ENCODE results near the gene TSPAN5.

The TSPAN5 gene

DNA sequence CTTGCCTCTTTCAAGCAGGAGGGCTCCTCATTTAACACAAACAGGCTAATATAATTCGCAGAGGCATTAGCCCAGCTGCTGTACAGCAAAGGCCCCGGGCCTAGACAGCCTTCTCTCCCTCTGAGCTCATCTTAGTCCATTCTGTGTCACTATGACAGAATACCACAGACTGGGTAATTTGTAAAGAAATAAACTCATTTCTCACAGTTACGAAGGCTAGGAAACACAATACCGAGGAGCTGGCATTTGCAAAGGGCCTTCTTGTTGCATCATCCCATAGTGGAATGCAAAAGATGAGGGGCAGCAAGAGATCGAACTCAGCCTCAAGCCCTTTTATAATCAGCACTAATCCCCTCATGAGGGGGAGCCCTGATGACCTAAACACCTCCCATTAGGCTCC, 48.5 kb downstream of the TSPAN5 start:
- H3K27me3 ChIP-seq (ENCODE audit: control insufficient read depth in 1 of 2, insufficient read depth in 2 of 2, low read length in 2 of 2) = no peaks in the 10 kb centered on the region
- no peaks in the 10 kb centered on the region for H3K36me3 ChIP-seq (ENCODE audit: control insufficient read depth in 2 of 2, insufficient read depth in 2 of 2, low read length in 2 of 2)
- no peaks in the 10 kb centered on the region for H3K4me1 ChIP-seq (ENCODE audit: control insufficient read depth, insufficient read depth, low read length)
- H3K9me3 ChIP-seq (ENCODE audit: control insufficient read depth in 2 of 2, low read length in 2 of 2) = no peaks in the 10 kb centered on the region
- H3K9ac ChIP-seq (ENCODE audit: low read length in 2 of 2) = no peak overlapping the region
- no peak overlapping the region for H3K27ac ChIP-seq (ENCODE audit: low read length)
- H3K4me3 ChIP-seq (ENCODE audit: low read length in 2 of 2) = no peak overlapping the region

DNA sequence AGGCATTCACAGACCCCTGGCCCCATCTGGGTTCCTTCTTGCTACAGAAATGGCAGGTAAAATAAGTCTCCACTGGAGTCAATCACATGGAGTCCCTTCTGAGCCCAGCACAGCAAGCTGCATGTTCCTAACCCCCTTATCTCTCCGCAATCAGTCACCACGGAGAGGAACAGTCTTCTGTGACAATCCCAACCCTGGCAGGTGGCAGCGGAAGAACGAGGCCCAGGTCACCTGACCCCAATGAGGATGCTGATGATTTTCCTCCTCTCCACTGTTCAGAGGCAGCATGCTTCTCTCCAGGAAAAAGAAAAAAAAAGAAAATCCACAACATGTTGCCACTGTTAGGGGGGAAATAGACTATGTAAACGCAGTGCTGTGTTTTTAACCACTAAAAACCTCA, 50.1 kb downstream of the TSPAN5 start:
- Histone ChIP-seq H3K4me3 (ENCODE audit: low read length in 2 of 2) (no peak overlapping the region), H3K27me3 (ENCODE audit: control insufficient read depth in 1 of 2, insufficient read depth in 2 of 2, low read length in 2 of 2) (no peaks in the 10 kb centered on the region), H3K9ac (ENCODE audit: low read length in 2 of 2) (no peak overlapping the region), H3K27ac (ENCODE audit: low read length) (no peak overlapping the region), H3K36me3 (ENCODE audit: control insufficient read depth in 2 of 2, insufficient read depth in 2 of 2, low read length in 2 of 2) (no peaks in the 10 kb centered on the region), H3K9me3 (ENCODE audit: control insufficient read depth in 2 of 2, low read length in 2 of 2) (no peaks in the 10 kb centered on the region), H3K4me1 (ENCODE audit: control insufficient read depth, insufficient read depth, low read length) (no peaks in the 10 kb centered on the region)

DNA sequence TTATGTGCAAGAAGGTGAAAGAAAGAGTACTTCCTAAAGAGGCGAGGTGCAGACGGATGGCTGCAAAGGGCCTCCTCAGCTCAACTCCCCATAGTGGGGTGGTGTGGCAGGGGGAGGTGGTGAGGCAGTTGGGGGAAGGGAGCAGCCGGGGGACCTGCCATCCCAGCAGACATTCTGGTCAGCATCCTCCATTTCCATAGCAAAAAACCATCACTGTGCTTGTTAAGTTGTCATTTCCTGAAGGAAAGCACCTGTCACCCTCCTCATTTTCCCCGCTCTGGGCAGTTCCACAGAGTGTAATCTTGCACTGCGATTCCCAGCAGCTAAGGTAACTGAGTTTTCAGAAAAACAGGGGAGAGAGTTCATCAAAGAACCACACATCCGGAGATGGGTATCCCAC, 51.5 kb downstream of the TSPAN5 start:
- H3K9ac ChIP-seq (ENCODE audit: low read length in 2 of 2) = no peak overlapping the region
- no peak overlapping the region for H3K27ac ChIP-seq (ENCODE audit: low read length)
- H3K4me1 ChIP-seq (ENCODE audit: control insufficient read depth, insufficient read depth, low read length) = no peaks in the 10 kb centered on the region
- H3K4me3 ChIP-seq (ENCODE audit: low read length in 2 of 2) = no peak overlapping the region
- no peaks in the 10 kb centered on the region for H3K27me3 ChIP-seq (ENCODE audit: control insufficient read depth in 1 of 2, insufficient read depth in 2 of 2, low read length in 2 of 2)
- no peaks in the 10 kb centered on the region for H3K9me3 ChIP-seq (ENCODE audit: control insufficient read depth in 2 of 2, low read length in 2 of 2)
- H3K36me3 ChIP-seq (ENCODE audit: control insufficient read depth in 2 of 2, insufficient read depth in 2 of 2, low read length in 2 of 2) = no peaks in the 10 kb centered on the region

DNA sequence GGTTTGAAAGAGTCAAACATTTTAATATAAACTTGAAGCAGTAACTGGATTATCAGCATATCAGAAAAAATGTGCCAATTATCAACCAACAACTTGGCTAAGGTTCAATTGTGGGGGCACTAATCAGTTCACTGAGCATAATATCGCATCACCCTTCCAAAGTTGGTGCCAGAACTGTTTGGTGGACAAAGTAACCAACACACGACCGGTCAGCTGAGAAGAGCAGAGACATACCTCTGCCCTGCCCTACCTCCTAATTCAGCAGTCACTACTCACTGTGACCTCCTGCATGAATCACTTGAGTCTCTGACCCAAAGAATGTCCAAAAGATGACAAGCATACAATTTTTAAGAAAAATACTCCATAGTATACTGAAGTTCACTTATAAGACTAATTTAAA, 53.2 kb downstream of the TSPAN5 start:
- no peak overlapping the region for H3K9ac ChIP-seq (ENCODE audit: low read length in 2 of 2)
- no peak overlapping the region for H3K27ac ChIP-seq (ENCODE audit: low read length)
- no peaks in the 10 kb centered on the region for H3K27me3 ChIP-seq (ENCODE audit: control insufficient read depth in 1 of 2, insufficient read depth in 2 of 2, low read length in 2 of 2)
- H3K36me3 ChIP-seq (ENCODE audit: control insufficient read depth in 2 of 2, insufficient read depth in 2 of 2, low read length in 2 of 2) = no peaks in the 10 kb centered on the region
- H3K4me3 ChIP-seq (ENCODE audit: low read length in 2 of 2) = no peak overlapping the region
- no peaks in the 10 kb centered on the region for H3K4me1 ChIP-seq (ENCODE audit: control insufficient read depth, insufficient read depth, low read length)
- no peaks in the 10 kb centered on the region for H3K9me3 ChIP-seq (ENCODE audit: control insufficient read depth in 2 of 2, low read length in 2 of 2)

DNA sequence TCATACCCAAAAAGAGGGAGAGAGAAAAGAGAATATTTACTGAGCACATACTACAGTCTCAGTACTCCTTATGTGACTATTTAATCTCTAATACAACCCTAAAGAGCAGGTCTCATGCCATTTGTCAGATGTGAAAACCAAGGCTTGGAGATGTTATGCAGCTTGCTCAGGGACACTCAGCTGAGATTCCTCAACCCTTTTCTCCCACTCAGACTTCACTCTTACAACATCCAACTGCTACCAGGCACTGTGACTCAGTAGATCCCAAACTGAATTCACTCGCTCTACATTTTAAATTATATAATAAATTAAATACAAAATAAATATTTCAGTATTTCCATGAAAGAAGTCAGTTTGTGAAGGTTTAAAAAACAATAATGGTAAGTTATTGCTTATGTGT, 53.7 kb downstream of the TSPAN5 start:
- Histone ChIP-seq H3K27me3 (ENCODE audit: control insufficient read depth in 1 of 2, insufficient read depth in 2 of 2, low read length in 2 of 2) (no peaks in the 10 kb centered on the region), H3K9me3 (ENCODE audit: control insufficient read depth in 2 of 2, low read length in 2 of 2) (no peaks in the 10 kb centered on the region), H3K27ac (ENCODE audit: low read length) (no peak overlapping the region), H3K4me3 (ENCODE audit: low read length in 2 of 2) (no peak overlapping the region), H3K36me3 (ENCODE audit: control insufficient read depth in 2 of 2, insufficient read depth in 2 of 2, low read length in 2 of 2) (no peaks in the 10 kb centered on the region), H3K4me1 (ENCODE audit: control insufficient read depth, insufficient read depth, low read length) (no peaks in the 10 kb centered on the region), H3K9ac (ENCODE audit: low read length in 2 of 2) (no peak overlapping the region)

DNA sequence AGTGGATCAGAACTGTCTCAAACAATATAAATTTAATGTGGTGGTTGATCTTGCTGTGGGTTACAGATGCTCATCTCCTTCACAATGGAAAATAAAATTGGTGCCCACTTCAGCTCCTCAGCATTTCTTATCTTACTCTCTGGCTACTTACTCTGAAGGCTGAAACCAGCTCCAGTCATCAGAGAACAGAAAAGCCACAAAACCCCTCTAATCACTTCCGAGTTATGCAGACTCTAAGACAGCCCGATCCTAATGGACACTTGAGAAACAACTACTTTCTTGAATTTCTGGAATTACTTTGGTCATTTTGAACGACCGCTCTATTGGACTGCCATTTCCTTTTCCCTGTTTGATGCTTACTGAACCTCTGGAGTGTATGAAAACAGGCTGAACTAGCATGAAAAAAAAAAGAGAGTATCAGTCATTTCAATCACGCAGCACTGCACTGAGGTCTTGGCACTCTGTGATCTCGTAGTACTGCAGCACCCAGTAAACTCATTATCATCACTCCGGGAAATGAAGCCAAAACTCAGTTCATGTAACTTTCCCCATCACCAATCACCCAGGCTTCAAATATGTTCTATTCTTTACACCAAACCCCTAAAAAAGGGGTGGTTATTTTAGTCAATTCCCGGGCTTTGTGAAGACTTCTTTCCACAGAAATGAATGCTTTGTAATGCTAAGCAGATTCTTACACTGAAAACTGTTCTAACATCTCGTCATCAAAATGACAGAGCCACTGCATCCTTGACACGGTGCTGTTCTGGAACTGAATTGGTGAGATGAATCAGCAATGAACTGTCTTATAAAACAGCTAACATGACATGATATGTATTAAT, 54.5 kb downstream of the TSPAN5 start:
- H3K9ac ChIP-seq (ENCODE audit: low read length in 2 of 2) = no peak overlapping the region
- H3K36me3 ChIP-seq (ENCODE audit: control insufficient read depth in 2 of 2, insufficient read depth in 2 of 2, low read length in 2 of 2) = no peaks in the 10 kb centered on the region
- H3K27ac ChIP-seq (ENCODE audit: low read length) = no peak overlapping the region
- no peak overlapping the region for H3K4me3 ChIP-seq (ENCODE audit: low read length in 2 of 2)
- peaks cover 0 to 2% of the 10 kb centered on the region in 2 donors for H3K9me3 ChIP-seq (ENCODE audit: control insufficient read depth in 2 of 2, low read length in 2 of 2)
- H3K27me3 ChIP-seq (ENCODE audit: control insufficient read depth in 1 of 2, insufficient read depth in 2 of 2, low read length in 2 of 2) = no peaks in the 10 kb centered on the region
- no peaks in the 10 kb centered on the region for H3K4me1 ChIP-seq (ENCODE audit: control insufficient read depth, insufficient read depth, low read length)

DNA sequence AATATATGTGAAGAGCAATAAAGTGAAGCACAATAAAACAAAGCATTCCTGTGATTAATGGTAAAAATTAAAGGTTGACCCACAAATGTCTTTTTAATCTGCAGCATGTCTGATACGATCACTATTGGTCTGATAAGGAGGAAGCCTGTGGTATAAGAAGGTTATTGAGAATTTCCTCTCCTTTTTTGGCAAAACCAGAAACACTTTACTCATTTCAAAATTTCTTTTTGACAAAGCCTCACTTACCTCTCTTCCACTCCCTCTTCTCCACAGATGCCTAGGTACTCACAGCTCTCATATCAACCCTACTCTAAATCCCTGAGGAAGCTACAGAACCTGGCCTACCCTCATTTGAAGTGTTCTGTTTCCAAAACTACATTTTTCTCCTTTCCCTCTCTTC, 56.1 kb downstream of the TSPAN5 start:
- Histone ChIP-seq H3K9ac (ENCODE audit: low read length in 2 of 2) (no peak overlapping the region), H3K4me3 (ENCODE audit: low read length in 2 of 2) (no peak overlapping the region), H3K27ac (ENCODE audit: low read length) (no peak overlapping the region)

DNA sequence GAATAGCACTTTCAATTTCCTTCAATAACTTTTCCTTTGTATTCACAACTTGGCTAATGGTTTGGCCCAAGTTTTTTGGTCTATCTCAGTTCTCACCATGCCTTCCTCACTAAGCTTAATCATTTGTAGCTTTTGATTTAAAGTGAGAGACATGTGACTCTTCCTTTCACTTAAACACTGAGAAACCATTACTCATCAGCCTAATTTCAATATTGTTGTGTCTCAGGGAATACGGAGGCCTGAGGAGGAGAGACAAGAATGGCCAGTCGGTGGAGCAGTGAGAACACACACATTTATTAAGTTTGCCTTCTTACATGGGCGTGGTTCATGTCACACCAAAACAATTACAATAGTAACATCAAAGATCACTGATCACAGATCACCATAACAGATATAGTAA, 56.7 kb downstream of the TSPAN5 start:
- no peaks in the 10 kb centered on the region for H3K36me3 ChIP-seq (ENCODE audit: control insufficient read depth in 2 of 2, insufficient read depth in 2 of 2, low read length in 2 of 2)
- peaks cover 0 to 2% of the 10 kb centered on the region in 2 donors for H3K9me3 ChIP-seq (ENCODE audit: control insufficient read depth in 2 of 2, low read length in 2 of 2)

More for the DNA sequence above, 56.1 kb downstream of the TSPAN5 start:
- Histone ChIP-seq H3K36me3 (ENCODE audit: control insufficient read depth in 2 of 2, insufficient read depth in 2 of 2, low read length in 2 of 2) (no peaks in the 10 kb centered on the region), H3K27me3 (ENCODE audit: control insufficient read depth in 1 of 2, insufficient read depth in 2 of 2, low read length in 2 of 2) (no peaks in the 10 kb centered on the region), H3K9me3 (ENCODE audit: control insufficient read depth in 2 of 2, low read length in 2 of 2) (peaks cover 0 to 2% of the 10 kb centered on the region in 2 donors), H3K4me1 (ENCODE audit: control insufficient read depth, insufficient read depth, low read length) (no peaks in the 10 kb centered on the region)

DNA sequence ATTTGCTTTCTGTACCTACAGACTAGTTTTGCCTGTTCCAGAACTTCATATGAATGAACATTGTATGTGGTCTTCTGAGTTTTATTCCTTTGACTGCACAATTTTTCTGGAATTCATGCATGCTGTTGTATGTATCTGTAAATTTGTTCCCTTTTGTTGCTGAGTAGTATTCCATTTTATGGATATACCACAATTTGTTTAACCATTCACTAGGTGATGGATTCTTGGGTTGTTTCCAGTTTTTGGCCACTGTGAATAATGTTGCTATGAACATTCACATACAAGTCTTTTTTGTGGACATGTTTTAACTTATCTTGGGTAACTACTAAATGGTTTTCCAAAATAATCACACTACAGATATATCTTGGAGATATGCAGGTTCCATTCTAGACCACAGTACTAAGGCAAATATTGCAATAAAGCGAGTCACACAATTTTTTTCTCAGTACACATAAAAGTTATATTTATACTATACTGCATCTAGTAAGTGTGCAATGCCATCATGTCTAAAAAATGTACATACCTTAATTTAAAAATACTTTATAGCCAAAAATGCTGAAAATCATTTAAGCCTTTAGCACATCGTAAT, 58.7 kb downstream of the TSPAN5 start:
- no peak overlapping the region for H3K9ac ChIP-seq (ENCODE audit: low read length in 2 of 2)
- no peaks in the 10 kb centered on the region for H3K27me3 ChIP-seq (ENCODE audit: control insufficient read depth in 1 of 2, insufficient read depth in 2 of 2, low read length in 2 of 2)
- H3K9me3 ChIP-seq (ENCODE audit: control insufficient read depth in 2 of 2, low read length in 2 of 2) = peaks cover 0 to 2% of the 10 kb centered on the region in 2 donors
- no peak overlapping the region for H3K27ac ChIP-seq (ENCODE audit: low read length)
- H3K36me3 ChIP-seq (ENCODE audit: control insufficient read depth in 2 of 2, insufficient read depth in 2 of 2, low read length in 2 of 2) = no peaks in the 10 kb centered on the region
- H3K4me3 ChIP-seq (ENCODE audit: low read length in 2 of 2) = no peak overlapping the region
- no peaks in the 10 kb centered on the region for H3K4me1 ChIP-seq (ENCODE audit: control insufficient read depth, insufficient read depth, low read length)

More for the DNA sequence above, 56.7 kb downstream of the TSPAN5 start:
- H3K4me1 ChIP-seq (ENCODE audit: control insufficient read depth, insufficient read depth, low read length) = no peaks in the 10 kb centered on the region
- no peak overlapping the region for H3K9ac ChIP-seq (ENCODE audit: low read length in 2 of 2)
- H3K4me3 ChIP-seq (ENCODE audit: low read length in 2 of 2) = no peak overlapping the region
- H3K27ac ChIP-seq (ENCODE audit: low read length) = no peak overlapping the region
- H3K27me3 ChIP-seq (ENCODE audit: control insufficient read depth in 1 of 2, insufficient read depth in 2 of 2, low read length in 2 of 2) = no peaks in the 10 kb centered on the region

DNA sequence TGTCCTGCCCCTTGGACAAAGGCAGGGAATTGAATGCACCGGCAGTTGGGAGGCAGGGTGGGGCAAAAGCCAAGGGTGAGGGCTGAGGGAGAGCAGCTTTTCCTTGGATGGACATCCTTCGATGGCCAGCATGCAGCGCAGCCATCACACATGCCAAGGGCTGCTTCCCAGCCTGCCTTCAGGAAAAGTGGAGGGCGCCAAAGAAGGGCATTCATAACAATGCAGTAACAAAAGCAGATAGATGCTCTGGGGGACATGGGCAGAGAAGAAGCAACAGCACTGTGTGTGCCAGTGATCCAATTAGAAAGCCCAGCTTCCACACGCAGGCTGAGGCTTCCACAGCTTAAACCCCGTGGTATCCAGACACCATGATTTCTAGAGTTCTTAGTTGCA, 71.5 kb downstream of the TSPAN5 start:
- H3K9ac ChIP-seq (ENCODE audit: low read length in 2 of 2) = no peak overlapping the region
- no peaks in the 10 kb centered on the region for H3K36me3 ChIP-seq (ENCODE audit: control insufficient read depth in 2 of 2, insufficient read depth in 2 of 2, low read length in 2 of 2)
- no peak overlapping the region for H3K4me3 ChIP-seq (ENCODE audit: low read length in 2 of 2)
- H3K27me3 ChIP-seq (ENCODE audit: control insufficient read depth in 1 of 2, insufficient read depth in 2 of 2, low read length in 2 of 2) = no peaks in the 10 kb centered on the region
- no peak overlapping the region for H3K27ac ChIP-seq (ENCODE audit: low read length)
- H3K4me1 ChIP-seq (ENCODE audit: control insufficient read depth, insufficient read depth, low read length) = no peaks in the 10 kb centered on the region
- no peaks in the 10 kb centered on the region for H3K9me3 ChIP-seq (ENCODE audit: control insufficient read depth in 2 of 2, low read length in 2 of 2)

DNA sequence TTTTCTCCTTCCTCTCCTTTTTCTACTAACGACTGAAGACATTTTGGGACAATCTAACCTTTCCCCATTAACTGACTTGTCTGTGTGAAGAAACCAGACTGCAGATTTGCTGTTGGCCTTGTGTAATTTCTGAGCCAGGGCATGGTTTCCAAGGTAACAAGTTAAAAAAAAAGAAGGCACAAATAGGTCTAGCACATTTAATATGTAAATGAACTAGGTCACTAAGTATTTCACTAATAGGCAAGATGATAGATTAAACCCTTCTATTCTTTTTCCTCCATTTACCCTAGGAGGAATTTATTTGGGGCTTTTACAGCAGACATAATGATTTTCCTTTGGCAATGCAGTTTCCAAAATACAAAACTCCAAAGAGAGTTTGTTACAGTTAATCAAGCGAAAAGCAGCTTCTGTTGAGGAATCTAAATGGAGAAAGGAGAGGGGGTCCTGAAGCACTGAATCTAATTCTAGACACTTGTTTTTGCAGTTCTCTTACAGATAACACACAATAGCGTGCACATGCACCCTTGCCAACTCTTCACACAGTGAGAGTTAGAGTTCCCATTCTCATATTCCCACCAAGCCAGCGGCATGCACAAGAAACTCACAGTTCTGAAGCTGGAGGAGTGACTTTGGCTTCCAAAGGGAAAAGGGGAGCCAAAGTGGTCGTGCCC, 72.0 kb downstream of the TSPAN5 start:
- no peaks in the 10 kb centered on the region for H3K4me1 ChIP-seq (ENCODE audit: control insufficient read depth, insufficient read depth, low read length)
- H3K27ac ChIP-seq (ENCODE audit: low read length) = no peak overlapping the region
- no peak overlapping the region for H3K4me3 ChIP-seq (ENCODE audit: low read length in 2 of 2)

More for the DNA sequence above, 72.0 kb downstream of the TSPAN5 start:
- no peaks in the 10 kb centered on the region for H3K36me3 ChIP-seq (ENCODE audit: control insufficient read depth in 2 of 2, insufficient read depth in 2 of 2, low read length in 2 of 2)
- no peaks in the 10 kb centered on the region for H3K27me3 ChIP-seq (ENCODE audit: control insufficient read depth in 1 of 2, insufficient read depth in 2 of 2, low read length in 2 of 2)
- H3K9me3 ChIP-seq (ENCODE audit: control insufficient read depth in 2 of 2, low read length in 2 of 2) = no peaks in the 10 kb centered on the region
- H3K9ac ChIP-seq (ENCODE audit: low read length in 2 of 2) = no peak overlapping the region

Data from stomach smooth muscle (tissue), 2 donors.